DOHH2 (cell line): ENCODE measurements around the gene RGS8.

Source experiments
- EZH2phosphoT487 ChIP-seq: fragments of 200-600 bp; sonication (generic); IDR thresholded peaks from 2 replicates; pipeline ENCODE4 v1.6.1; 2017; ENCODE audit warnings: borderline replicate concordance, mild to moderate bottlenecking, antibody characterized with exemption, low read length, moderate library complexity, mixed read lengths
- TF ChIP-seq, protein P1 (sequence below): fragments of 200-600 bp; sonication (generic); IDR thresholded peaks from one replicate; pipeline ENCODE4 v1.5.1; 2014; ENCODE audit warnings: antibody characterized with exemption, mild to moderate bottlenecking, low read depth, low read length; ENCODE audit not compliant: poor library complexity, severe bottlenecking

- TF ChIP-seq, protein P1, sequence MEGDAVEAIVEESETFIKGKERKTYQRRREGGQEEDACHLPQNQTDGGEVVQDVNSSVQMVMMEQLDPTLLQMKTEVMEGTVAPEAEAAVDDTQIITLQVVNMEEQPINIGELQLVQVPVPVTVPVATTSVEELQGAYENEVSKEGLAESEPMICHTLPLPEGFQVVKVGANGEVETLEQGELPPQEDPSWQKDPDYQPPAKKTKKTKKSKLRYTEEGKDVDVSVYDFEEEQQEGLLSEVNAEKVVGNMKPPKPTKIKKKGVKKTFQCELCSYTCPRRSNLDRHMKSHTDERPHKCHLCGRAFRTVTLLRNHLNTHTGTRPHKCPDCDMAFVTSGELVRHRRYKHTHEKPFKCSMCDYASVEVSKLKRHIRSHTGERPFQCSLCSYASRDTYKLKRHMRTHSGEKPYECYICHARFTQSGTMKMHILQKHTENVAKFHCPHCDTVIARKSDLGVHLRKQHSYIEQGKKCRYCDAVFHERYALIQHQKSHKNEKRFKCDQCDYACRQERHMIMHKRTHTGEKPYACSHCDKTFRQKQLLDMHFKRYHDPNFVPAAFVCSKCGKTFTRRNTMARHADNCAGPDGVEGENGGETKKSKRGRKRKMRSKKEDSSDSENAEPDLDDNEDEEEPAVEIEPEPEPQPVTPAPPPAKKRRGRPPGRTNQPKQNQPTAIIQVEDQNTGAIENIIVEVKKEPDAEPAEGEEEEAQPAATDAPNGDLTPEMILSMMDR = no peak
- no peak for TF ChIP-seq EZH2phosphoT487
Observed at GRCh38 chr1:182668521-182669054, 15.8 kb downstream of the RGS8 start.
